GM18526 (cell line): Measurements from ENCODE around the gene ATP13A4.

Experiments
- POLR2A ChIP-seq: IDR thresholded peaks from 3 replicates; pipeline ENCODE4 v1.6.1; 2011; ENCODE audit not compliant: insufficient read length; ENCODE audit errors: extremely low read depth

The ATP13A4 gene

DNA sequence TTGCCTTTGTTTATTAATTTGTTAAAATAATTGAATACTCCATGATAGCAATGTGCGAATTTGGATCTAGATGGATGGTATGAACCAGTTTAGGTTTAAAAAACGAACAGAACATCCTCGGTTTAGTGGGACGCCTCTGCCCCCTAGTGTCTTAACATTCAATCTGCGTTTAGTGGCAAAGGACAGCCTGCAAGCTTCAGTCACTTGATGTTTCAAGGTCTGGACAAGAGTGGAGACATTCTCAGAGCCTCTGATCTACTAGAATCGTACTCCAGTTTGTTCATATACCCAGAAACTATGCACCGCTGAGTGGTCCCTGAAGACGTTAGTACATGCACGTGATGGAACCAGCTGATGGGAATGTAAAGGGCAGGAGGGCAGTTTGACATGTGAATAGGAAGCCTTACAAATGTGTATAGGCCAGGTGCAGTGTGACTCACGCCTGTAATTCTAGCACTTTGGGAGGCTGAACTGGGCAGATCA is 17.8 kb upstream of the ATP13A4 start:
- TF ChIP-seq POLR2A: no peak

DNA sequence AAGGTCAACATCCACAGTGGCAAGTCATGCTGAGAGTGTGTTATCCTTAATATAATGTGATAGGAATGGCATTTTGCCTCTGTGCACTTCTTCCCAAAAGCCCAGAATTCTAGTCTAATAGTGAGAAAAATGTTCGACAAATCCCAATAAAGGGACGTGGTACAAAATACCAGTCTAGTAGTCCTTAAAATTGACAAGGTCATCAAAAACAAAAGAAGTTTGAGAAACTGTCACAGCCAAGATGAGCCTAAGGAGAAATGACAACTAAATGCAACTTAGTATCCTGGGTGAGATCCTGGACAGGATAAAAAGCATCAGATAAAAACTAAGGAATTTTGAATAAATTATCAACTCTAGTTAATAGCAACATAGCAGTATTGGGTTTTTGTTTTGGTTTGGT is 14.4 kb upstream of the ATP13A4 start:
- TF ChIP-seq POLR2A: no peak

DNA sequence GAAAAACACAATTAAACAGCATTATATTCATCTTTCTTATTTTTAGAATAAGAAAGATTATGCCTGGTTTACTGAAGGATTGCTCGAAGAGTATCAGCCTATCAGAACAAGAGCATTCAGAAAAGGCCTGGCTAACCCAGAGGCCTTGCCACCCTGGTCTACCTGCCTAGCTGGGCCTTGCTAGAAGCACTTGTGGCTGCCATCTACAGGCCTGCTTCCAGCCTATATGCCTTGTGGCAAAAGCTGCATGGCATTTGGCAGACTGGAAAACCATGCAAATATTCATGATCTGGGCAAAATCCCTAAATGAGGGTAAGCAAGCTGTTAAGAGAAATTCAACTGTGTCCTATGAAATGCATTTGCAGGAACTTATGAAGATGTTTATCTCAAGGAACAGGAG is 9.3 kb upstream of the ATP13A4 start:
- TF ChIP-seq POLR2A: no peak

DNA sequence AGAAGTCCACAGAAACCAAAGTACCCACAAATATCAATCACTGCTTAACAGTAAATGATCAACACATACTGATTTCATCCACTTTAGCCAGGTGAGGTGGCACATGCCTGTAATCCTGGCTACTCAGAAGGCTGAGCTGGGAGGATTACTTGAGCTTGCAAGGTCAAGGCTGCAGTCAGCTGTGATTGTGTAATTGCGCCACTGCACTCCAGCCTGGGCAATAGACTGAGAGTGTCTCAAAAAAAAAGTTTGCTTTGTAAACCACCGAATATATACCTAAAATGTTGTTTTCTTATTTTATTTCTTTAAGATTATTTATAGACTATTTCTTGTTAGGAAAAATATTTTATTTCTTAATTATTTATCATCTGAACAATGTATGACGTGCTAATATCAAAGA is 8.7 kb upstream of the ATP13A4 start:
- no peak for TF ChIP-seq POLR2A

DNA sequence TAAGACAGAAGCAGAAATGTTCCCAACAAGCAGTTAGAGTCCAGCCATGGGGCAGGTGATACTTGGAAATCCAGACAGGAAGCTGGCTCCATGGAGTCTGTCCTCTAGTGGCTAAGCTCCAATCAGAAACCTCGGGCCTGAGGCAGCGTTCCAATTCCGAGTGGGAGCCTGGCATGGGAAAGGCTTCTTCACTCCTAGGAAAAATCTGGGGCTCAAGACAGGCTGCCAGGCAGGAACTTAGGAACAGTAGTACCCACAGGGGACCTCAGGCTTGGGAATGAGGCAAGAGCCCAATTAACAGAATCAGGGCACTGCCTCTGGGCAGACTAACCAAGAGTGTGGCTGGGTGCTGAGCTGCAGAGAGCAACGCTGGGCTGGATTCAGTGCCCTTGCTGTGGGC is 6.2 kb upstream of the ATP13A4 start:
- no peak for TF ChIP-seq POLR2A

DNA sequence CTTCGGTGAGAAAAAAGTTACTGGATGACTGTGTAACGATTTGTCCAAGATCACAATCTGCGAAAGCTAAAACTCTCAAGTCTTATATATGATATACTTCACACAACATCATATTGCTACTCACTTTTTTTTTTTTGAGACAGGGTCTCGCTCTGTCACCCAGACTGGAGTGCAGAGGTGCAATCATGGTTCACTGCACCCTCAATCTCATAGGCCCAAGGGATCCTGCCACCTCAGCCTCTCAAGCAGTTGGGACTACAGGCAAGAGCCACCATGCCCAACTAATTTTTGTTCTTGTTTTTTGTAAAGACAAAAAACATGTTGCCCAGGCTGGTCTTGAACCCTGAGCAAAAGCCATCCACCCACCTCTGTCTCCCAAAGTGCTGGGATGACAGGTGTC is 5.4 kb upstream of the ATP13A4 start:
- TF ChIP-seq POLR2A: no peak

DNA sequence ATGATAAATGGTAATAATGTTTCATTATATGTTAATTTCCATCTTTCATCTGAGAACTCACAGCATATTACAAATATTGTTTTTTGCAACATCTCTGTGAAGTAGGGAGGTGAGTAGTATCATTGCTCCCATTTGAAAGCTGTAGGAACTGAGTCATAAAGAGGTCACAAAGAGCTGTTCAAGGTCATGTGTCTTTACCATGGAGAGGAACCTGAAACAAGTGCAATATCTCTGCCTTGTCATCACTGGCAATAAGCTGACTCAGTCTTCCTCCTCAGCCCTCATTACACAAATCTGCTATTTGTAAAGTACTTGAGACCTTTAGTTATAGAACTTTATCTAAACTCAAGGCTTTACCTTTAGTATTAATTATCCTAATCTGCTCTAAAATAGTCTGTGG is 4.4 kb upstream of the ATP13A4 start:
- TF ChIP-seq POLR2A: no peak

DNA sequence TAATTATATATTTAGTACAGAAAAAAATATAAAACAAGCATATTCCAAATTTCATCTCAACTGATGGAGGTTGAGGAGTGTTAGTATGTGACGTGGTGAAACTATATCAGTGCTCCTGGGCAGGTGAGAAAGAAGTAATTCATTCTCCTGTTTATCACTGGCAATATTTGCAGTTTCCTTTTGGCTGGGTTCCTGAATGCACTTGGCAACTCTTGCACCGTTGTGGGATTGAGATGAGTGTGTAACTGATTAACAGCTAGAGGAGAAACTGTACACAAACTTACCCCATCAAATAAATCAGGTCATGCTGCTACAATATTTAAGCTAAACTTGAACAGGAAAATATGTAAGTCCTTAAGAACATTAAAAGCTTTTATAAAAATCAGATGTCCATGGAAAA is 2.1 kb upstream of the ATP13A4 start:
- TF ChIP-seq POLR2A: no peak

DNA sequence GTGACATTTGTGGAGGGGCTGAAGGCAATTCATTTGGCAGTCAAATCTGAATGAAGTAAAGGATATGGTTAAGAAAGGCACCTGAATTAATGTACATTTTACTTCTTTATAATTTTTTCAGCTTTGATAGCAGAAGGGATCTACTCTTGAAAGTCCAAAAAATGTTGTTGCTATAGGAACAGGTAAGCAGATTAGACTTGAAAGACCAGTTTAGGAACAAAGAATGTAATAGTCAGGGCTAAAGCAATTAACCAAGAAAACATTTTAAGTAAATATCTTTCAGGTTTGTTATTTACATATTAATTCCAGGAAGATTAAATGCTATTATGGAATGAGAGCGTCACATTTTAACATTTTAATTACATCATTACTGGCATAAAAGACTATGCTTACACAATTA is 1.1 kb downstream of the ATP13A4 start:
- no peak for TF ChIP-seq POLR2A

DNA sequence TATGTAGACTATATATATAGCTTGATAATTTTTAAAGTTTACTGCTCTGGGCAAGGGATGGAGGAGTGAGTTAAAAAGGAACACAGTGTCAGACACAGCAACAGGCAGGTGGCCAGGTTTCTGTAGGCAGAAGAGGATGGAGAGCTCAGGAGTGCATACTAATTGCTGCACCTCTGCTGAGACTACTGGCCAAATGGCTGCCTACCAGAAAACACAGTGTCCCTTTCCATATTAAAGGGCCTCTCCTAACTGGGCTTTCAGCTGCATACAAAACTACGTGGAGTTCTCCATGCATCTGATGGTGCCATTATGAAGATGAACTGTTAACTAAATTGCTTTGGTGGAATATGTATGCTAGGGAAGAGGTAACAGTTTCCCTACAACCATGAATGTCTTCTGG is 1.8 kb downstream of the ATP13A4 start:
- TF ChIP-seq POLR2A: no peak

DNA sequence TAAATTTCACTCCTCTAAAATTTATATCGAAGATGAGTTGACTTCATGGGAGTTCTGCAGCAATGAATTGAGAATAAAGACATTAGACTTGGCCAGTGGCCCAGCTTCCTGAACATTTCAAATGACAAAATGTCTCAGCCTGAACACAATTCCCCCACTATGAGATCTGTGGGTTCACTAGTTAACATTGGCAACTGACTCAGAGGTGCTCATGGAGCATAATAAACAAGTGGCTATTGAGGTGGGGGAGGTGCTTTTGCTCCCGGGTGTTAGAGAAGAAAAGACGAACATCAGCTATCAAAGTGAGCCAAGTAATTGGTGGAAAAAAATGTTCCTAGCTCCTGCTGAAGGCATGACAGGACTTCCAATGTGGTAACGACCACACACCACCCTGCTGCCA is 6.3 kb downstream of the ATP13A4 start:
- TF ChIP-seq POLR2A: no peak

DNA sequence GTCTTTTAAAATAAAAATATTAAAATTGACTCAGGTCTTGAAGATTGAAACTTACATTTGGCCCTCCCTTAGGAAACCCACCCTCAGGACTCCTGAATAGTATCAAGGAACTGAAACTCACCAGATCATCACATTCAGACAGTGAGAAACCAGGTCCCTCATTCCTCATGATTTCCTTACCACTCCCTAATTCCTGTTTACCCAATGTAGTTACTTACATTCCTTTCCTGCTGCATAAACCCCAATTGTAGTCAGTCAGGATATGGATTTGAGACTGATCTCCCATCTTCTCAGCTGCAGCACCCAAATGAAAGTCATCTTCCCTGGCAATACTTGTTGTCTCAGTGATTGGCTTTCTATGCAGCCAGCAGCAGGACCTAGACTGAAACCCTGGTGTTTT is 8.6 kb downstream of the ATP13A4 start:
- TF ChIP-seq POLR2A: no peak

DNA sequence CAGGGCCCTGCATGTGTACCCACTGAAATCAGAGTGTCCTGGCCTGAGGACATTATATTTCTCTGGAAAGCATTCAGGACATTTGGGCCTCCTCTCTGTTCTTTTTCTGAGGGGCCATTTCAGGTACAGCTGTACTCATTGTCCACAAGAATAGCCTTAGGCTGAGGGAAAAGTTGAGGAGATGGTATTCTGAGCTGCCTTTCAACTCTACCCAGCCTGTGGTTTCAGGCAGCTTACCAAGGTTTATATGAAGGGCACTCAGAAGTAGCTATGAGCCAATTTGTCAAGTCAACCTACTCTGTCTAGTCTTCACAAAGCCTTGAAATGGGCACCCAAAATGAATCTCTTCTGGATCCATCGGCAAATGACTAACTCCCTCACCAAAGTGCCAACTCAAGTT is 9.4 kb downstream of the ATP13A4 start:
- no peak for TF ChIP-seq POLR2A

DNA sequence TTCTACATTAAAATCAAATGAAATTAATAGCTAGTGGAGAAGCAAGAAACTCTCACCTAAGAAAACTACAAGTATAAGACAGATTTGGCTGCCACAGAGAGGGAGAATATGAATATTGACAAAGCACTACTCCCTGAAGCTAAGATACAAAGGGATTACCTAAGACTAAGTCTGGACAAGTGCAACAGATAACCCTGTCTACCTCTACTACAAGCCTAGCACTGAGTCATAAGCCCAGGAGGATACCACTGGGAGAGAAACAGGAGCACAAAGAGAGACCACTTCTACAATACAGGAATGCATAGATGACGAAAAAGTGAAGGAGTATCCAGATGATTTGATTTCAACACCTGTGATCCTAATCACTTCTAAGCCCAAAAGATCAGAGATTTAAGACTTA is 10.4 kb downstream of the ATP13A4 start:
- TF ChIP-seq POLR2A: no peak

DNA sequence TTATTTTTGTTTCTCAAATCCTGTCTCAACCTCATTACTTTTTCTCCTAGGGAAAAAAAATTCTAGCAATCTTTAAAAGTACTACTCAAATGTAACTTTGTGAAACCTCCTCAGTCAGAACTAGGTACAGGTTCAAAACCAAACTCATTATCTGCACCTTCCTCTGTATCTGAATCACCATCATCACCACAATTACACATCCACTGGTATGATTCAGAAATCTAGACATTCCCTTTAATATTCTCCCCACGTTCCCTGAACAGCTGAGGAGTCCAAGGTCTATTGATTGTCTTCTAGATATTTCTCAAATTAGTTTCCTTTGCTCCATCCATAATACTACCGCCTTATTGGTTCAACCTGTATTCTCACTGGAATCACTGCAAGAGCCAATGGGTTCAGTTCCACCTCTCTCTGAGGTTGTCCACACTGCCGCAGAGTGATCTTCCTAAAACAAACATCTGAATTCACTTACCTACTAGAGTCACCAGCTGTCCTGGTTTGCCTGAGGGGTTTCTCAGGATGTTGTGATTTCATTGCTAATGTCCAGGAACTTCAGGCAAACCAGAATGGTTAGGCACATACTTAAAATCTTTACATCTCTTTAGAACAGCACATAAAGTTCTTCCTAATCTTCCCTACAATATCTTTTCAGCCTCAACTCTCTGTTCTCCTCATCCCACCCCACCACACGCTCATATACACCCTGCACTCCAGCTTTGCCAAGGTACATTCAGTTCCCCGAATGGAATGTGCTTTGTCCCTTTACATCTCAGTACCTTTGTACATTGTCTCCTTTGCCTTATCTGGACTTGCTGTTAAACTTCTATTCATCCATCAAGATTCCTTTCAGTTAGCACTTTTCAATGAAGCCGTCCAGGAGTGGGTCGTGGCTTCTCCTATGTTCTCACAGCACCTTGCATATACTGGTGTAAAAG is 24.2 kb downstream of the ATP13A4 start:
- TF ChIP-seq POLR2A: no peak

DNA sequence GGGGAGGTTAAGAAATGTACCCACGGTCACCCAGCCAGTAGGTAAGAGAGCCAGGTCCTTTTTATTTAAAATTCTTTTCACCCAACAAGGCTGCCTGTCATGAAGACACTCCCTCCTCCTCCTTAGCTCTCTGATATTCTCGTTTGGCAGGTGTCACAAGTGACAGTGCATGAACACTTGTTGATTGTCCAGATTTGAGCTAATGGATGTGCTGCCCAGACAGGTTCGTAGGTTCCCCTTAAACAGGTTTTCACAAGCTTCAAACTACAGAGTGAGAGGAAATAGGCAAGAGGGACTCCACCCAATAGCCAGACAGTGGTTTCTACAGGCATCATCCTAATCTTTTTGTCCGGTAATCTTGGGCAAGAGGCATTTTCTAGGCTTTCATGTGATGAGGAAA is 32.2 kb downstream of the ATP13A4 start:
- TF ChIP-seq POLR2A: no peak

DNA sequence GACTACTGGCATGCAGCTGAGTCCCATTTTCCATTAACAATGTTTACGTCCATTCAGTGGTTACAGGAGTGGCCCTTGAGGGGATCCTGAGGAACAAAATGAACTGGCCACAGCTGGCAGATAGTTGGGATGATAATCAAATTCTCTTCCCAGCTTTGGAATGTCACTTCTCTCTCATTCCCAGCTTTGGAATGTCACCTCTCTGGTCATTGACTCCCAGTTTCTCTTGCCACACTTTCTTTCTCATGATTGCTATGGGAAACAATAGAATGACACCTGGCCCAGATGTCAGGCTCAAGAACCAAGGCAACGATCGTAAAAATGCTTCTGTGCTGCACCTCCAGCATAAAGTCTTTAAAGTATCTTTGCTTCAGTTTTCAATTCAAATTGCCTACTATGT is 34.0 kb downstream of the ATP13A4 start:
- no peak for TF ChIP-seq POLR2A
